ENCODE measurements around the gene C1QTNF5. TPM values are rescaled to one million over a fixed set of nuclear protein-coding genes. Genes with fewer than 3 reads are reported as not detected.

The C1QTNF5 gene
- total and polyA plus RNA-seq, 2 of the 8 experiments (the other 6 are each of a cell fraction or from before 2014, with no cell fraction given), result 2.2 to 2.7 TPM

DNA sequence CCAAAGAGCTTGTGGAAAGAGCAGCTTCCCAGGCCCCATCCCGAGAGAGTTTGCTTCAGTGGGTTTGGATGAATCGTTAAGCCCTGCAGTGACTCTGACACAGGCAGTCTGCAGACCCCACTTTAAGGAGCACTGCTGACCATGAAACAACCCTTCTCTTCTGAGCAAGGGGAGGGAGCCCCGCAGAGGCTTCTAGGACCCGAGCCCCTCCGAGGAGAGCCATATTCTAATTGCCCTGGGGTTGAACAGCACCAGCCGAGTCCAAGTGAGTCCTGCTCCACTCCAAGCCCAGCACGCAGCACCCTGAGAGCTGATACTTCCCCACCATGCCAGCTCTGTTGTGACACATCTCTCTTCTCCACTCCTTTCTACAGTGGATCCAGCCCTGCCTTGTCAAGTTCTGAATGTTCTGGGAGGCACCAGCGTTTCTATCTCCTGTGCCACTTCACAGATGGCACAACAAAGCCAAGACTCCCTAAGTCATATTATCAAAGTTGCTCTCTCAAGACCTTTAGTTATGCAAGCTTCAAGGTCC, 30.5 kb upstream of the C1QTNF5 start:
- no peaks in the 10 kb centered on the region; a peak in 1 of 4 replicates for H3K9me3 ChIP-seq (ENCODE audit: insufficient read depth in 2 of 2, low read depth in 1 of 2, low read length in 1 of 2)
- no peak overlapping the region for H2BK120ac ChIP-seq (replicated peaks; ENCODE audit: low read depth, low read length)
- 0 out of 2 replicates have a peak overlapping the region, but pooled peaks have one; percentile 42 for H2AK5ac ChIP-seq (ENCODE audit: low read depth, low read length)
- H4K8ac ChIP-seq (ENCODE audit: extremely low read depth, insufficient read depth, low read length), result no peak overlapping the region
- POLR2A ChIA-PET (ENCODE audit: partially characterized antibody), result interaction anchor here (0.6 to 6.6 kb wide), 4 partner anchors 9 to 46 kb away, joined by 3 to 32 read pairs (median 3); no protein-coding TSS in a partner anchor
- H3K9ac ChIP-seq (replicated peaks in 1 of 4; ENCODE audit: extremely low read depth in 1 of 4, low read depth in 3 of 4, low read length in 3 of 4), result no peak overlapping the region
- H3K4me1 ChIP-seq (replicated peaks in 1 of 4; ENCODE audit: control insufficient read depth in 3 of 4, insufficient read depth in 4 of 4, low read length in 3 of 4), result peaks cover 0 to 33% (median 19%) of the 10 kb centered on the region in 4 experiments; a peak in 6 of 7 replicates
- no peak overlapping the region for H3K18ac ChIP-seq (ENCODE audit: extremely low read depth, low read length)
- no peak overlapping the region for H3K4me2 ChIP-seq (ENCODE audit: insufficient read depth in 1 of 2, low read depth in 2 of 2, low read length in 2 of 2)
- H2BK5ac ChIP-seq (ENCODE audit: low read depth, low read length), result no peak overlapping the region
- H2BK20ac ChIP-seq (ENCODE audit: low read length), result no peak overlapping the region
- 83% methylated on average over 8 of the region's 8 CpGs; no CpG with 5 or more reads in 1 of the 2 experiments for WGBS, 2 experiments (ENCODE audit: extremely low coverage in 1 of 2, insufficient coverage in 1 of 2, insufficient read length in 1 of 2, insufficient replicate concordance in 2 of 2, low coverage in 1 of 2, low lambda C conversion rate in 2 of 2, missing lambda C conversion rate in 1 of 2)
- H3K79me1 ChIP-seq (ENCODE audit: low read depth, low read length), result no peaks in the 10 kb centered on the region
- no peaks in the 10 kb centered on the region for H3K23me2 ChIP-seq (ENCODE audit: low read depth, low read length)
- H3K27ac ChIP-seq (ENCODE audit: low read depth, low read length), result no peak overlapping the region
- no peak overlapping the region for H2BK12ac ChIP-seq (ENCODE audit: low read depth, low read length)
- no peak overlapping the region for H3K4me3 ChIP-seq (ENCODE audit: extremely low read depth in 1 of 4, insufficient read depth in 2 of 4, low read depth in 3 of 4, low read length in 4 of 4)
- H3K56ac ChIP-seq (replicated peaks; ENCODE audit: insufficient read length, low read depth, low read length), result no peak overlapping the region
- peaks cover 0 to 8% of the 10 kb centered on the region in 2 experiments for H4K20me1 ChIP-seq (replicated peaks in 1 of 2; ENCODE audit: control insufficient read depth in 1 of 2, insufficient read depth in 2 of 2, low read length in 2 of 2)
- H3K23ac ChIP-seq (ENCODE audit: insufficient read length), result no peak overlapping the region
- no peak overlapping the region for H3K4ac ChIP-seq (replicated peaks; ENCODE audit: insufficient read length, low read depth, low read length)
- CTCF ChIA-PET (ENCODE audit: partially characterized antibody), result interaction anchor here (0.6 to 26.3 kb wide), 13 partner anchors 11 to 387 kb away, joined by 3 to 474 read pairs (median 5); partner anchors contain the start of genes C1QTNF5, MFRP and USP2
- no peaks in the 10 kb centered on the region for H3K36me3 ChIP-seq (ENCODE audit: control insufficient read depth in 2 of 4, insufficient read depth in 4 of 4, low read length in 3 of 4)
- DNase-seq (ENCODE audit: low read depth in 1 of 2, low spot score in 2 of 2), result no peak
- no peak overlapping the region for H4K5ac ChIP-seq (ENCODE audit: insufficient read length, low read depth, low read length)
- no peak for FAIRE-seq
- H2BK15ac ChIP-seq (ENCODE audit: low read length), result no peak overlapping the region
- H3K79me2 ChIP-seq (ENCODE audit: control insufficient read depth in 1 of 2, insufficient read depth in 2 of 2, low read length in 2 of 2), result no peaks in the 10 kb centered on the region
- H4K91ac ChIP-seq (replicated peaks; ENCODE audit: insufficient read length, low read length), result no peak overlapping the region
- H3K14ac ChIP-seq (ENCODE audit: insufficient read length), result no peak overlapping the region
- peaks cover 0 to 5% (median 2%) of the 10 kb centered on the region in 4 experiments; a peak in 3 of 7 replicates for H3K27me3 ChIP-seq (replicated peaks in 1 of 4; ENCODE audit: control insufficient read depth in 3 of 4, extremely low read depth in 1 of 4, insufficient read depth in 3 of 4, low read length in 3 of 4)
- no peak overlapping the region for H2AFZ ChIP-seq (ENCODE audit: low read length)
- TF ChIP-seq CBX8 (IDR thresholded peaks at IDR 0.05; ENCODE audit: borderline replicate concordance, low read depth, low read length) (no peak), GABPA (IDR thresholded peaks at IDR 0.05; ENCODE audit: borderline replicate concordance, insufficient read depth, low read length) (no peak), SP1 (IDR thresholded peaks at IDR 0.05; ENCODE audit: low read depth, low read length) (no peak), ATF2 (IDR thresholded peaks at IDR 0.05; ENCODE audit: low read length) (no peak), NANOG (IDR thresholded peaks at IDR 0.05; ENCODE audit: insufficient read depth, low read depth, low read length, poor library complexity, severe bottlenecking) (no peak), CHD2 (IDR thresholded peaks at IDR 0.05; ENCODE audit: low read length) (no peak), CTCF (IDR thresholded peaks at IDR 0.05; ENCODE audit: control extremely low read depth in 1 of 3, insufficient read depth in 1 of 3, low read depth in 1 of 3, low read length in 3 of 3) (no peak), SIRT6 (IDR thresholded peaks at IDR 0.05; ENCODE audit: low read length) (no peak)

Data from H1 (cell line).